K562 (cell line): ENCODE data around the gene WDR70. TPM values are rescaled to one million over a fixed set of nuclear protein-coding genes. Genes with fewer than 3 reads are reported as not detected.

Source experiments
- ATAC-seq: fragments of 200-7000 bp; cut with Tn5 transposase; 3 replicates; pipeline ENCODE4 v1.9.1; 2020; ENCODE audit warnings: moderate library complexity
- BruUV-seq: library from RNA; stranded (reverse); fragments of 400-500 nt; replicated peaks from 2 replicates; lab custom pipeline; 2021; lab: Mats Ljungman, UMichigan
- CTCF ChIA-PET: fragments of 300-600 bp; formaldehyde crosslinking; extraction: SDS; loops from one replicate; lab custom pipeline; 2021; ENCODE audit warnings: low intra/inter-chr PET ratio; lab: Yijun Ruan, JAX
- POLR2A ChIA-PET: fragments of 300-600, 350-650 bp; sonication (Branson Sonifier 250); formaldehyde crosslinking; extraction: SDS; loops from one replicate; lab custom pipeline; 2021; ENCODE audit warnings: antibody characterized with exemption, inconsistent platforms; lab: Yijun Ruan, JAX
- DNase-seq, 4 experiments: peaks; one replicate each; pipeline versions ENCODE4 v3.0.0 to v3.0.0-alpha.2; 2011 to 2018; ENCODE audit warnings: low spot score in 3 of 4, mixed read lengths in 3 of 4; ENCODE audit errors: extremely low read depth in 1 of 4
- FAIRE-seq: peaks from 2 replicates; lab custom pipeline; 2011; peaks lifted over from hg19 to GRCh38; lab: Jason Lieb, UNC
- H2AFZ ChIP-seq: 2 replicates; pipeline ENCODE4 v1.6.0; 2011; ENCODE audit warnings: low read depth, low read length, control low read depth, inconsistent platforms
- H3K27ac ChIP-seq: fragments of 200-600 bp; 3 replicates; pipeline ENCODE4 v1.8.0; 2011; ENCODE audit warnings: low read depth, mild to moderate bottlenecking, control low read depth, inconsistent platforms, low read length, moderate library complexity, mixed read lengths; ENCODE audit errors: extremely low read depth
- H3K27me3 ChIP-seq, 2 experiments: fragments of 300-600 bp in 1 of 2; 2 replicates in 1 of 2; 3 replicates in 1 of 2; pipeline versions ENCODE4 v1.6.0 to v1.8.0; 2011; ENCODE audit warnings: inconsistent platforms in 2 of 2, low read length in 2 of 2, mild to moderate bottlenecking in 1 of 2, mixed read lengths in 1 of 2, moderate library complexity in 1 of 2; ENCODE audit not compliant: control insufficient read depth in 2 of 2, insufficient read depth in 2 of 2
- H3K36me3 ChIP-seq: fragments of 300-600 bp; 3 replicates; pipeline ENCODE4 v1.8.0; 2011; ENCODE audit warnings: mild to moderate bottlenecking, low read length, inconsistent platforms; ENCODE audit not compliant: control insufficient read depth, insufficient read depth
- H3K4me1 ChIP-seq, 2 experiments: fragments of 200-600 bp in 1 of 2; replicated peaks in 1 of 2; 2 replicates in 1 of 2; 3 replicates in 1 of 2; pipeline versions ENCODE4 v1.5.1 to v1.8.0; 2011; ENCODE audit warnings: inconsistent platforms in 2 of 2, low read length in 2 of 2, mild to moderate bottlenecking in 1 of 2, mixed read lengths in 1 of 2, moderate library complexity in 1 of 2; ENCODE audit not compliant: control insufficient read depth in 2 of 2, insufficient read depth in 2 of 2
- H3K4me2 ChIP-seq: 2 replicates; pipeline ENCODE4 v1.6.1; 2011; ENCODE audit warnings: low read length, control low read depth, inconsistent platforms, mixed read lengths; ENCODE audit not compliant: insufficient read depth
- H3K4me3 ChIP-seq: fragments of 200-600 bp; sonication (generic), shearing (Covaris generic); 2 replicates; pipeline ENCODE4 v1.5.1; 2016; ENCODE audit warnings: control low read depth, inconsistent platforms
- H3K79me2 ChIP-seq: fragments of 200-600 bp; 3 replicates; pipeline ENCODE4 v1.8.0; 2011; ENCODE audit warnings: low read length, inconsistent platforms; ENCODE audit not compliant: control insufficient read depth, insufficient read depth
- H3K9ac ChIP-seq, 2 experiments: 2 replicates each; pipeline versions ENCODE4 v1.6.0 to v1.6.1; 2011; ENCODE audit warnings: low read depth in 2 of 2, low read length in 2 of 2, control low read depth in 1 of 2, inconsistent platforms in 1 of 2, mild to moderate bottlenecking in 1 of 2, mixed read lengths in 1 of 2; ENCODE audit not compliant: insufficient read depth in 1 of 2
- H3K9me1 ChIP-seq: one replicate; pipeline ENCODE4 v1.6.0; 2011; ENCODE audit warnings: inconsistent platforms, mild to moderate bottlenecking, low read length, moderate library complexity; ENCODE audit not compliant: control insufficient read depth, insufficient read depth
- H3K9me3 ChIP-seq: replicated peaks from 2 replicates; pipeline ENCODE4 v1.5.1; 2011; ENCODE audit warnings: low read depth, low read length, inconsistent platforms; ENCODE audit not compliant: control insufficient read depth, insufficient read depth
- H4K20me1 ChIP-seq: replicated peaks from 2 replicates; pipeline ENCODE4 v1.6.1; 2011; ENCODE audit warnings: low read length, inconsistent platforms, mixed read lengths; ENCODE audit not compliant: control insufficient read depth, insufficient read depth
- C11orf30 ChIP-seq: fragments of 450-650 bp; IDR thresholded peaks from 2 replicates; pipeline ENCODE4 v1.6.1; 2016; ENCODE audit warnings: low read depth, mild to moderate bottlenecking
- CTBP1 ChIP-seq: fragments of 450-650 bp; IDR thresholded peaks from 2 replicates; pipeline ENCODE4 v1.6.1; 2016; ENCODE audit warnings: borderline replicate concordance
- HMG20B ChIP-seq: fragments of 250-450 bp; sonication (Bioruptor Pico); IDR thresholded peaks from 2 replicates; pipeline ENCODE4 v1.5.0; 2021; ENCODE audit warnings: mild to moderate bottlenecking
- RFX5 ChIP-seq: IDR thresholded peaks from 2 replicates; pipeline ENCODE4 v1.6.1; 2011; ENCODE audit warnings: low read depth, mild to moderate bottlenecking, improper control_type of control experiment, low read length
- WGBS: fragments of 100-300 bp; shearing (Covaris generic); methylation state at CpG from one replicate; pipeline ENCODE4 v1.1.6; 2016; ENCODE audit warnings: low coverage, mixed read lengths; ENCODE audit not compliant: insufficient coverage; ENCODE audit errors: missing lambda C conversion rate; 5-methylcytosine and 5-hydroxymethylcytosine counted together
- in situ Hi-C: fragments of 300-500 bp; cut with MboI; formaldehyde crosslinking; loops from 4 replicates; pipeline ENCODE4 v1.15.0; 2018; ENCODE audit warnings: inconsistent platforms, mixed read lengths
- intact Hi-C: fragments of 100-400 bp; cut with micrococcal nuclease; formaldehyde crosslinking; loops from 2 replicates; pipeline ENCODE4 v1.14.2; 2022
- polyA plus RNA-seq, 8 experiments: library from polyadenylated mRNA; depleted of rRNA in 4 of 8; stranded (reverse) in 5 of 8; unstranded in 3 of 8; fragments of >200 nt; fragmentation: Nextera tagmentation in 2 of 8; fragmentation: Illumina TruSeq in 1 of 8; extraction: Ambion mirVana in 2 of 8; extraction: Trizol in 1 of 8; gene quantifications; 2 replicates each; pipeline versions ENCODE4 v1.2.1 to v1.2.3, GENCODE V29; 2011 to 2014; ENCODE audit warnings: inconsistent platforms in 1 of 8, missing spikeins in 1 of 8
- total RNA-seq, 7 experiments: library from RNA; depleted of rRNA in 6 of 7; stranded (reverse); fragments of >200 nt in 6 of 7; fragmentation: Illumina TruSeq in 2 of 7; extraction: Trizol in 2 of 7; gene quantifications; 2 replicates each; pipeline versions ENCODE4 v1.2.1 to v1.2.3, GENCODE V29; 2011 to 2021; ENCODE audit warnings: low replicate concordance in 1 of 7

Gene WDR70
- total and polyA plus RNA-seq, 9 of the 15 experiments (the other 6 are each of a cell fraction or from before 2014, with no cell fraction given), result 16.8 to 46.6 (median 38.8) TPM

GRCh38 chr5:37703841-37704241 lies 324.7 kb downstream of the WDR70 start:
- H3K9me1 ChIP-seq, result no peaks in the 10 kb centered on the region
- H3K4me3 ChIP-seq, result no peak overlapping the region
- in situ Hi-C loops (no loop called here), intact Hi-C loops (no loop called here)
- no peak overlapping the region for H3K27ac ChIP-seq
- no peaks in the 10 kb centered on the region for H3K9me3 ChIP-seq
- FAIRE-seq, result no peak
- ChIA-PET POLR2A (interaction anchor here (1.3 kb wide), 1 partner anchor 332 kb away, joined by 3 read pairs; the partner anchor contains the start of gene NUP155), CTCF (no interaction called here)
- no peak for DNase-seq
- BruUV-seq, result no TSS peak
- no peak overlapping the region for H2AFZ ChIP-seq
- peaks cover 7% of the 10 kb centered on the region; the same call in 1 of the 3 replicates for H3K36me3 ChIP-seq
- H3K9ac ChIP-seq, result no peak overlapping the region
- no peak for TF ChIP-seq HMG20B (CRISPR knock-in tag)
- no peaks in the 10 kb centered on the region for H3K27me3 ChIP-seq
- WGBS, result 82% methylated on average over 4 of the region's 4 CpGs
- H3K4me1 ChIP-seq, result no peaks in the 10 kb centered on the region
- H4K20me1 ChIP-seq, result no peaks in the 10 kb centered on the region
- no peak for ATAC-seq
- no peaks in the 10 kb centered on the region for H3K79me2 ChIP-seq
- H3K4me2 ChIP-seq, result no peak overlapping the region

GRCh38 chr5:37704406-37704805 lies 325.3 kb downstream of the WDR70 start:
- 74% methylated on average over 5 of the region's 5 CpGs for WGBS
- H3K9ac ChIP-seq, result no peak overlapping the region

More at GRCh38 chr5:37704406-37704805, 325.3 kb downstream of the WDR70 start:
- Histone ChIP-seq H2AFZ (no peak overlapping the region), H3K79me2 (no peaks in the 10 kb centered on the region), H3K4me2 (no peak overlapping the region), H3K4me1 (no peaks in the 10 kb centered on the region), H3K9me3 (no peaks in the 10 kb centered on the region), H3K36me3 (peaks cover 4% of the 10 kb centered on the region; the same call in 1 of the 3 replicates), H3K27me3 (no peaks in the 10 kb centered on the region), H3K4me3 (no peak overlapping the region), H4K20me1 (no peaks in the 10 kb centered on the region), H3K9me1 (no peaks in the 10 kb centered on the region), H3K27ac (no peak overlapping the region)
- no peak for ATAC-seq
- ChIA-PET POLR2A (interaction anchor here (1.3 kb wide), 1 partner anchor 333 kb away, joined by 3 read pairs; the partner anchor contains the start of gene NUP155), CTCF (no interaction called here)
- FAIRE-seq, result no peak
- intact Hi-C loops (no loop called here), in situ Hi-C loops (no loop called here)
- no peak for TF ChIP-seq CTBP1
- no peak for TF ChIP-seq C11orf30
- no peak for TF ChIP-seq RFX5
- BruUV-seq, result no TSS peak
- DNase-seq, result no peak
